Body of pancreas (tissue), 4 donors: ENCODE data around the gene NES.

ENCODE experiments used
- POLR2A ChIP-seq, 3 donors: fragments of 450-650 bp; IDR thresholded peaks; one replicate each; pipeline ENCODE4 v1.6.1; 2016; ENCODE audit warnings: antibody characterized with exemption in 3 of 3, mild to moderate bottlenecking in 2 of 3
- TF ChIP-seq, protein P1 (sequence below), 7 experiments: fragments of 450-650 bp in 4 of 7; fragments of 200-600 bp in 3 of 7; sonication (generic) in 3 of 7; IDR thresholded peaks; one replicate each; pipeline ENCODE4 v1.5.1; 2016 to 2019; ENCODE audit warnings: antibody characterized with exemption in 7 of 7

GRCh38 chr1:156721131-156721530 is 43.9 kb upstream of the NES start:
- TF ChIP-seq POLR2A (IDR thresholded peaks at IDR 0.05): no peak
- TF ChIP-seq, protein P1, sequence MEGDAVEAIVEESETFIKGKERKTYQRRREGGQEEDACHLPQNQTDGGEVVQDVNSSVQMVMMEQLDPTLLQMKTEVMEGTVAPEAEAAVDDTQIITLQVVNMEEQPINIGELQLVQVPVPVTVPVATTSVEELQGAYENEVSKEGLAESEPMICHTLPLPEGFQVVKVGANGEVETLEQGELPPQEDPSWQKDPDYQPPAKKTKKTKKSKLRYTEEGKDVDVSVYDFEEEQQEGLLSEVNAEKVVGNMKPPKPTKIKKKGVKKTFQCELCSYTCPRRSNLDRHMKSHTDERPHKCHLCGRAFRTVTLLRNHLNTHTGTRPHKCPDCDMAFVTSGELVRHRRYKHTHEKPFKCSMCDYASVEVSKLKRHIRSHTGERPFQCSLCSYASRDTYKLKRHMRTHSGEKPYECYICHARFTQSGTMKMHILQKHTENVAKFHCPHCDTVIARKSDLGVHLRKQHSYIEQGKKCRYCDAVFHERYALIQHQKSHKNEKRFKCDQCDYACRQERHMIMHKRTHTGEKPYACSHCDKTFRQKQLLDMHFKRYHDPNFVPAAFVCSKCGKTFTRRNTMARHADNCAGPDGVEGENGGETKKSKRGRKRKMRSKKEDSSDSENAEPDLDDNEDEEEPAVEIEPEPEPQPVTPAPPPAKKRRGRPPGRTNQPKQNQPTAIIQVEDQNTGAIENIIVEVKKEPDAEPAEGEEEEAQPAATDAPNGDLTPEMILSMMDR (IDR thresholded peaks at IDR 0.05): no peak
